Smooth muscle cell (in vitro differentiated cells): Measurements from ENCODE around the gene STRA6. TPM values are rescaled to one million over a fixed set of nuclear protein-coding genes. Genes with fewer than 3 reads are reported as not detected.

Source experiments
- DNase-seq: peaks from one replicate; lab custom pipeline; 2025; ENCODE audit not compliant: unreplicated experiment; lab: John Stamatoyannopoulos, UW
- H2AFZ ChIP-seq: fragments of 200-600 bp; sonication (generic); 2 replicates; pipeline ENCODE4 v1.6.0; 2016; ENCODE audit warnings: antibody characterized with exemption, low read depth, mild to moderate bottlenecking
- H3F3A ChIP-seq: fragments of 200-600 bp; sonication (generic); 2 replicates; pipeline ENCODE4 v1.6.0; 2017; ENCODE audit warnings: antibody characterized with exemption, low read depth
- H3K27ac ChIP-seq: fragments of 200-600 bp; sonication (generic); 2 replicates; pipeline ENCODE4 v1.5.1; 2016; ENCODE audit warnings: low read depth, mild to moderate bottlenecking
- H3K27me3 ChIP-seq: fragments of 200-600 bp; sonication (generic); 2 replicates; pipeline ENCODE4 v1.6.1; 2016; ENCODE audit warnings: low read depth, mild to moderate bottlenecking
- H3K36me3 ChIP-seq: fragments of 200-600 bp; sonication (generic); 2 replicates; pipeline ENCODE4 v1.5.1; 2016; ENCODE audit warnings: low read depth
- H3K4me1 ChIP-seq: fragments of 200-600 bp; sonication (generic); 2 replicates; pipeline ENCODE4 v1.5.1; 2016; ENCODE audit warnings: low read depth
- H3K4me2 ChIP-seq: fragments of 200-600 bp; sonication (generic); 2 replicates; pipeline ENCODE4 v1.6.0; 2016; ENCODE audit warnings: mild to moderate bottlenecking
- H3K4me3 ChIP-seq: fragments of 200-600 bp; sonication (generic); 2 replicates; pipeline ENCODE4 v1.5.1; 2016; ENCODE audit warnings: mild to moderate bottlenecking
- H3K79me2 ChIP-seq: fragments of 200-600 bp; sonication (generic); 2 replicates; pipeline ENCODE4 v1.6.0; 2016; ENCODE audit warnings: low read depth, mild to moderate bottlenecking
- H3K9ac ChIP-seq: fragments of 200-600 bp; sonication (generic); 2 replicates; pipeline ENCODE4 v1.6.0; 2016; ENCODE audit warnings: low read depth
- H3K9me3 ChIP-seq: fragments of 200-600 bp; sonication (generic); replicated peaks from 2 replicates; pipeline ENCODE4 v1.5.1; 2016; ENCODE audit warnings: low read depth
- H4K20me1 ChIP-seq: fragments of 200-600 bp; sonication (generic); 2 replicates; pipeline ENCODE4 v1.6.0; 2016; ENCODE audit warnings: low read depth
- WGBS: methylation state at CpG from one replicate; pipeline ENCODE4 v1.1.7; 2016; ENCODE audit warnings: low lambda C conversion rate; 5-methylcytosine and 5-hydroxymethylcytosine counted together
- polyA plus RNA-seq: library from polyadenylated mRNA; unstranded; fragments of >200 nt; fragmentation: Nextera tagmentation; extraction: Ambion mirVana; gene quantifications from 2 replicates; pipeline ENCODE4 v1.2.1, GENCODE V29; 2016
- total RNA-seq: library from RNA; depleted of rRNA; stranded (reverse); fragments of >200 nt; gene quantifications from 2 replicates; pipeline ENCODE4 v1.2.3, GENCODE V29; 2014
- TF ChIP-seq, protein P1 (sequence below): fragments of 200-600 bp; sonication (generic); IDR thresholded peaks from 2 replicates; pipeline ENCODE4 v1.5.1; 2017; ENCODE audit warnings: borderline replicate concordance, mild to moderate bottlenecking, antibody characterized with exemption; ENCODE audit not compliant: insufficient read depth, poor library complexity, severe bottlenecking

Gene STRA6
- total and polyA plus RNA-seq, 2 experiments from 2014 or later = 124 to 253 TPM

DNA sequence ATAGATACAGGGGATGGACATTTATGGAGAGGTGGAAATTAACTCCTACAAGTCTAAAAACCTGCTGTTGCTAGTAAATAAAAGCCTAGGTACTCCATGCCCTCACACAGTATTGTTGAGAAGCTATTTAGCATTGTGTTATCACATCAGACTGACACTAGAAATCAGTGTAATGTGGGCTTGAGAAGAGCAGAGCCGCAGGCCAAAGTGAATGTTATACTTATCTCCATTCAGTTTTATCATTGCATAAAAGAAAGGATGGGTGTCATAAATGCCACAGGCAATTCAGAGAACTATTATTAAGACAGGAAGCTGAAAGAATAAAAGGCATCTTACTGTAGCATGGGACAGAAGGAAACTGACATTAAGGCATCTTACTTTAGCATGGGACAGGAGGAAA is 42.8 kb downstream of the STRA6 start:
- TF ChIP-seq, protein P1, sequence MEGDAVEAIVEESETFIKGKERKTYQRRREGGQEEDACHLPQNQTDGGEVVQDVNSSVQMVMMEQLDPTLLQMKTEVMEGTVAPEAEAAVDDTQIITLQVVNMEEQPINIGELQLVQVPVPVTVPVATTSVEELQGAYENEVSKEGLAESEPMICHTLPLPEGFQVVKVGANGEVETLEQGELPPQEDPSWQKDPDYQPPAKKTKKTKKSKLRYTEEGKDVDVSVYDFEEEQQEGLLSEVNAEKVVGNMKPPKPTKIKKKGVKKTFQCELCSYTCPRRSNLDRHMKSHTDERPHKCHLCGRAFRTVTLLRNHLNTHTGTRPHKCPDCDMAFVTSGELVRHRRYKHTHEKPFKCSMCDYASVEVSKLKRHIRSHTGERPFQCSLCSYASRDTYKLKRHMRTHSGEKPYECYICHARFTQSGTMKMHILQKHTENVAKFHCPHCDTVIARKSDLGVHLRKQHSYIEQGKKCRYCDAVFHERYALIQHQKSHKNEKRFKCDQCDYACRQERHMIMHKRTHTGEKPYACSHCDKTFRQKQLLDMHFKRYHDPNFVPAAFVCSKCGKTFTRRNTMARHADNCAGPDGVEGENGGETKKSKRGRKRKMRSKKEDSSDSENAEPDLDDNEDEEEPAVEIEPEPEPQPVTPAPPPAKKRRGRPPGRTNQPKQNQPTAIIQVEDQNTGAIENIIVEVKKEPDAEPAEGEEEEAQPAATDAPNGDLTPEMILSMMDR = no peak

DNA sequence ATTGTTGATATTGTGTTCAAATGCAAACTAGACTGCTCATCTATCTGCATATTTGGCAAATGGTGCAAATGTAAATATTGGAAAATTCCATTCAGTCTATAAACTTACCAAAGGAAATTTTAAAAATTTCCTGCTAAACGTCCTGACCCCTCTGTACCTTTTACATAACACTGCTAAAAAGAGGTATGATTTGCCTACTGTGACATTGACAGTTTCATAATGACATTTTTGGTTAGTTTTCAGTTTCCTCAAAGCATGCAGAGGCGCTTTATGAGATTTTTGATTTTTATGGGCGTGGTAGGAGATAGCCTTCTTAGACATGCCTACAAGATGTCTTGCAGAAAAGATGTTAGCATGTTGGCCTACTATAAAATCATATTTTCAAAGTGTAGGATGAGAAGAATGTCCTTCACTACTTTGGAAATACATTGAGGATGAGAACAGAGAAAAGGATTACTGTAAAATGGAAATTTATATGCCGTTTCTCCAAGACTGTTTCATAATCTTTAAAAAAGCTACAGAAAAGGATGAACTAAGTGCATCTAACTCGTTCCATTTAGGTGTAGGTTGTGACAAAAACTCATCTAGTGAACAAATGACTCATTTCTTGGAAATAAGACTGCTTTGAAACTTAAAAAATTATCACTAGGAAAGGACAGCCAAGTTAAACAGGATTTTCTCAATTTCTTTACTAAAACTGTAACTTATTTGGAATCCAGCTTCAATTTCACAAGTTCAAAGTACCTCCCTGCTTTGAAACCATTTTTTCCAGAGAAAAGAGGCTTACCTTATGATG is 43.5 kb downstream of the STRA6 start:
- H3K9me3 ChIP-seq = no peaks in the 10 kb centered on the region
- no peaks in the 10 kb centered on the region for H3K27me3 ChIP-seq
- TF ChIP-seq, protein P1 = no peak
- H3K27ac ChIP-seq = no peak overlapping the region
- no peaks in the 10 kb centered on the region for H3F3A ChIP-seq
- H4K20me1 ChIP-seq = no peaks in the 10 kb centered on the region
- DNase-seq = no peak
- no peak overlapping the region for H3K4me2 ChIP-seq
- no peaks in the 10 kb centered on the region for H3K4me1 ChIP-seq
- no peak overlapping the region for H3K4me3 ChIP-seq
- no peaks in the 10 kb centered on the region for H3K79me2 ChIP-seq
- 72% methylated on average over 5 of the region's 5 CpGs for WGBS
- H3K36me3 ChIP-seq = no peaks in the 10 kb centered on the region
- H3K9ac ChIP-seq = no peak overlapping the region
- H2AFZ ChIP-seq = no peak overlapping the region

More for the DNA sequence above, 42.8 kb downstream of the STRA6 start:
- H3K79me2 ChIP-seq = no peaks in the 10 kb centered on the region
- H3K36me3 ChIP-seq = no peaks in the 10 kb centered on the region
- no peaks in the 10 kb centered on the region for H3K27me3 ChIP-seq
- H3K4me3 ChIP-seq = no peak overlapping the region
- no peak overlapping the region for H3K4me2 ChIP-seq
- H3K4me1 ChIP-seq = no peaks in the 10 kb centered on the region
- H3K9ac ChIP-seq = no peak overlapping the region
- H3K9me3 ChIP-seq = no peaks in the 10 kb centered on the region
- WGBS = 81% methylated on average over 1 of the region's 1 CpG
- no peaks in the 10 kb centered on the region for H4K20me1 ChIP-seq
- H3K27ac ChIP-seq = no peak overlapping the region
- H2AFZ ChIP-seq = no peak overlapping the region
- DNase-seq = no peak
- H3F3A ChIP-seq = no peaks in the 10 kb centered on the region

DNA sequence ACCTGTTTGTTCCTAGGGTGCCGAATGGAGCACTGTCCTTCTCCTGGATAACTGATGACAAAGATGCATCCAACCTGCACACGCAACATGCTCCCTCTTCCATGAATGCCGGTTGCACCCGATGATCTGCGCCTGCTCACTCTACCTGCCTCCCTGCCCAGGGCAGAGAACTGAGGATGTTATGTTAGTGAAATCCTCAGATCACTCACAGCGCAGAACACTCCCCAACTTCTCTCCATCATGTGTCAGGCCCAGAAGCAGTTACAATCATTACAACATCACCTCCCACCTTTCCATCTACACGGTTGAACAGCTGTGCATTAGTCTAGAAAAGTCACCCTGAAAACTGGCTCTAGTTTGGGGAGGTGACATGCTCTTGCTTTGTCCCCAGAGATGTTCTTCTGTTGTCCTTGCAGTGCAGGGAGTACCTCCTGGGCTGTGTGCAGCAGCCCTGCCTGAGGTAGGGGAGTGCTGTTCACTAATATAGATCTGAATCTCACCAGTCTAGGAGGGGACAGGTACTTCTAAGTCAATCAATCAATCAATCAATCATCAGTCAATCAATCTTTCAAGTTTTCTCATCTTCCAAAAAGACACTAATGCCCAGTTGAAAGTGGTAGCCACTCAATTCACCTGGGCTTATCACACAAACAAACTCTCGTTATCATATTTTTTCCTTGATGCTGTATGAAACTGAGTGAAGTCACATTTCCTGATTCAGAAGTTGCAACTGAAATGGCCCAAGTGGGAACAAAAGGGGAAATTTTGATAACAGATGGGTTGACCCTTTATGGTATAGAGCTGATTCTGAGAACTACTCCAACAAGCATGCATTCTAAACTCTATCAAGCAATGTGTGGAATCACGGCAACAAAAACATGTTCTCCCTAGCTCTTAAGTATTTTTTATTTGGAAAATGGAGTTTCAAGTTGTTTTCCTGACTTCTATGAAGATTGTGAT is 44.4 kb downstream of the STRA6 start:
- Histone ChIP-seq H3F3A (no peaks in the 10 kb centered on the region), H2AFZ (no peak overlapping the region), H3K9ac (no peak overlapping the region), H3K4me2 (no peak overlapping the region), H3K36me3 (no peaks in the 10 kb centered on the region), H3K9me3 (no peaks in the 10 kb centered on the region), H4K20me1 (no peaks in the 10 kb centered on the region), H3K4me3 (no peak overlapping the region), H3K27ac (no peak overlapping the region), H3K79me2 (no peaks in the 10 kb centered on the region), H3K4me1 (no peaks in the 10 kb centered on the region), H3K27me3 (no peaks in the 10 kb centered on the region)
- 94% methylated on average over 9 of the region's 9 CpGs for whole genome bisulfite sequencing
- TF ChIP-seq, protein P1 = no peak
- DNase-seq = no peak
